H54 (cell line): ENCODE measurements around the gene ARHGAP12.

Experiments used
- DNase-seq: peaks from one replicate; pipeline ENCODE4 v3.0.0; 2011; ENCODE audit warnings: low spot score, mixed read lengths; ENCODE audit not compliant: insufficient read length
- FAIRE-seq: peaks from 3 replicates; lab custom pipeline; 2011; peaks lifted over from hg19 to GRCh38; lab: Jason Lieb, UNC
- POLR2A ChIP-seq: IDR thresholded peaks from 2 replicates; pipeline ENCODE4 v1.6.1; 2011; ENCODE audit warnings: low read depth, mild to moderate bottlenecking, low read length

Gene ARHGAP12

GRCh38 chr10:31760674-31761081 is 168.0 kb downstream of the ARHGAP12 start:
- FAIRE-seq (no peak), DNase-seq (no peak)
- TF ChIP-seq POLR2A, result no peak

DNA sequence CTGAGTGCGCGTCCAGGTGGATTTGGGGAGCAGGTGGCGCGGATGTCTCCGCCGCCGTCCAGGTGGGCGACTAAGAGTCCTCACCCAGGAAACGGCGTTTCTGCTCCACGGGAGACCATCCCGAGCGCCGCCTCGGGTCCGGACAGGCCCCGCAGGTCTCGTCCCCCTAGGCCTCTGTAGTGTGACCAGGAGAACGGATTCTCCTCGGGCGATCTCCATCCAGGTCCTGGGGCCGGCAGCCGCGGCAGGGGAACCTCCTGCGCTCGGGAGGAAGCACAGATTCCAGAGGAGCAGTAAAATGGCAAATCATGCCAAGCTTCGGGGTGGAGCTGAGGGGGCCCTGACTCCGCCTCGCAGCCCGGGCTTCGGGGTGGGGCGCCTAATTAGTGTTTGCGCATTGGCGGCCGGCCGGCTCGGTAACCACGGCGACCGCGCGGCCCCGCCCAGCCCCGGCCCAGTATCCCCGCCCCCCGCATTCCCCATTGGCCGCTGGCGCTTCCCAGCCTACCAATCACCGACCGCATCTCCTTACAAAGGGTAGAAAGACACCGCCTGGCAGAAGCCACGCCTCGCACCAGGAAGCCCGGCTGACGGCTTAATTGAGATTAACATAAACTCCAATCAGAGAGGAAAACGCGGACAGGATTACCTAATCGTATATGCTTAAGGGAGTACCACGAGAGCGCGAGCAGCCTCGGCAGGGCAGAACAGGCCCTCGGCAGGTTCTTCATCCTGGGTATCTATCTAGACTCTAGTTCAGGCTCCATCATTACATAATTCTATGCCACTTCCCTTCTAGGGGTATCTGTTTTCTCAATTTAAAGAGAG is 168.6 kb downstream of the ARHGAP12 start:
- FAIRE-seq, result peak; percentile 52
- peak; percentile 87 for DNase-seq
- peak; percentile 86 for TF ChIP-seq POLR2A

DNA sequence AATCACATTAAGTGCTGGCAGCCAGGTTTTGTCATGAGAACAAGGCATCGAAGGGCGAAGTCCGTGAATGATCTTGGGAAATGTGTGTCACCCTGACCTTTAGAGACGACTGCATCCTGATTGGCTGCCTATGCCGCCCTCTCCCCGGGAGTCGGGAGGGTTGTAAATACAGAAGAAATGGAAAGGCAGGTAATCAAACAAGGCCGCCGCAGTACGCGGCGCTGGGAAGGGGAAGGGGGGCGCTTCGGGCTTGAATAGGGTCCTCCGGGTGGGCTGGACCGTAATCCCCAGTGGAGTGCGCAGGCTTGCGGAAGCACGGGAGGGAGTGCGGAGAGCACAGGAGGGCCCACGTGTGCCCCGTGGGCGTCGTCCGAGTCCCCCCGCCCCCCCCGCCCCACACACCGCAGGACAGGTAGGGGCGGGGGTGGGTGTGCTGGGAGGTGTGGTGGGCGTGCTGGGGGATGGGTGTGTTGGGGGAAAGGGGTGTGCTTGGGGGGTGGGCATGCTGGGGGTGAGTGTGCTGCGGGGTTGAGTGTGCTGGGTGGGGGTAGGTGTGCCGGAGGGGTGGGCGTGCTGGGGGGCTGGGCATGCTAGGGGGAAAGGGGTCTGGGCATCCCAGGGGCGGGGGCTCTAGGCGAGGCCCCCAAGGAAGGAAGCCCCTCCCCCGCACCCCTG is 169.4 kb downstream of the ARHGAP12 start:
- 0 out of 2 replicates have a peak, but pooled peaks have one; percentile 28 for TF ChIP-seq POLR2A
- no peak for DNase-seq
- FAIRE-seq, result no peak

GRCh38 chr10:31758495-31758894 is 170.1 kb downstream of the ARHGAP12 start:
- DNase-seq, result no peak
- FAIRE-seq, result no peak
- TF ChIP-seq POLR2A, result no peak

GRCh38 chr10:31757831-31758230 is 170.8 kb downstream of the ARHGAP12 start:
- TF ChIP-seq POLR2A, result no peak
- DNase-seq, result no peak
- FAIRE-seq, result no peak

DNA sequence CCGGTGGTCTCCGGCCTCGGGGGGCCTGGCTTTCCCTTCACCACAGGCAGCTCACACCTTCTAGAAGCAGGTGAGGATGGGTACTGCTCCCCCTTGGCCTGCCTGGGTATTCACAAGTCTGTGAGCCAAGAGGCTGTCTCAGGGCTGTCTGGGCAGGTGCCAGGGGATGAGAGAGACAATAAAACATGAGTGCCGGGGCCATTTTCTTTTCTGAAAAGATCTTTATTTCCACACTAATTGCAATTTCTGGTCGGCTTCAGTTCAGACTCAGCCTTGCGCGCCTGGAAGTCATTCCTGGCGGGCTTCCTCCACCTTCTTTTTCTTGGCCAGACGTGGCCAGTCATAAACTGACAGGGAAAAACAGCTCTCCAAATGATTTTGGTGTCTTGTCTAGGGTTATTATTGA is 171.2 kb downstream of the ARHGAP12 start:
- no peak for FAIRE-seq

GRCh38 chr10:31756729-31757110 is 171.9 kb downstream of the ARHGAP12 start:
- FAIRE-seq, result no peak
- TF ChIP-seq POLR2A, result no peak
- DNase-seq, result no peak

More for the DNA sequence above, 171.2 kb downstream of the ARHGAP12 start:
- no peak for DNase-seq
- TF ChIP-seq POLR2A, result no peak

DNA sequence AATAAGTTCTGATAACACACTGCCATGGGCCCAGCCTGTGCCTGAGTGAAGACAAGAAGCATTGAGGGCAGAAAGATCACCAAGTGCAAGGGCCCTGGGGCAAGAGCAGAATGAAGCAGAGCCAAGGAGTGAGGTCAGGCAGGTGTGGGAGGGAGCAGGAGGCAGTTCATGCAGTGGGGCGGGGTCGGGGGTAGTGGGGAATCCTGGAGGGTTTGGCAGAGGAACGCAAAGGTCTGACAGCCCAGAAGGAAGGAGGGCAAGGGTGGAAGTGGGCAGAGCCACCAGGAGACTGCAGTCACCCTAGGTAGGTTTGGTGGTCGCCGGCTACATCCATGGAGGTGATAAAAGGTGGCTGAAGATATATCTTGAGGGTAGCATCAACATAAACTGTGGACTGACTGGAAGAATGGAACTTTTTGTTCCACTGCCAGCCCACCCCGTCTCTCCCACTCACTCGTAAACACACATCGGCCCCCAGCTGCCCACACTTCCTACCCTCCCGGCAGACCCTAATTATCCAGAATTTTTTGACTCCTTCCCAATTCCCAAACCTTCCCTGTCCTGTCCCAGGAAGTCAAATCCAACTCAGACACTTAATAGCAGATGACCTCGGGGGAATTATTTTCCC is 172.4 kb downstream of the ARHGAP12 start:
- FAIRE-seq, result no peak
- TF ChIP-seq POLR2A, result no peak
- no peak for DNase-seq
